H1 (cell line): ENCODE results near the gene CAMTA1. TPM values are rescaled to one million over a fixed set of nuclear protein-coding genes. Genes with fewer than 3 reads are reported as not detected.

Experiments used
- CTCF ChIA-PET: fragments of 300-600 bp; sonication (Branson Sonifier 250); formaldehyde crosslinking; loops from one replicate; lab custom pipeline; 2021; ENCODE audit not compliant: partially characterized antibody; lab: Charles Lee
- POLR2A ChIA-PET: fragments of 300-600 bp; sonication (Branson Sonifier 250); formaldehyde crosslinking; loops from one replicate; lab custom pipeline; 2021; ENCODE audit warnings: inconsistent platforms; ENCODE audit not compliant: partially characterized antibody; lab: Charles Lee
- DNase-seq, 2 experiments: peaks; one replicate each; pipeline versions ENCODE4 v3.0.0 to v3.0.0-alpha.2; 2010 to 2022; ENCODE audit warnings: low spot score in 2 of 2, low read depth in 1 of 2, mixed read lengths in 1 of 2
- FAIRE-seq: peaks from 2 replicates; lab custom pipeline; 2011; peaks lifted over from hg19 to GRCh38; lab: Jason Lieb, UNC
- H2AFZ ChIP-seq: 2 replicates; pipeline ENCODE4 v1.8.1; 2012; ENCODE audit warnings: low read length, inconsistent platforms
- H2AK5ac ChIP-seq: 2 replicates; pipeline ENCODE4 v1.6.1; 2013; ENCODE audit warnings: low read depth, low read length
- H2BK120ac ChIP-seq: replicated peaks from 2 replicates; pipeline ENCODE3; 2013; ENCODE audit warnings: low read depth, low read length, inconsistent platforms
- H2BK12ac ChIP-seq: 2 replicates; pipeline ENCODE4 v1.6.1; 2013; ENCODE audit warnings: low read depth, low read length
- H2BK15ac ChIP-seq: 2 replicates; pipeline ENCODE4 v1.6.1; 2013; ENCODE audit warnings: low read length
- H2BK20ac ChIP-seq: 2 replicates; pipeline ENCODE4 v1.6.1; 2013; ENCODE audit warnings: low read length
- H2BK5ac ChIP-seq: 2 replicates; pipeline ENCODE4 v1.6.1; 2013; ENCODE audit warnings: low read depth, low read length
- H3K14ac ChIP-seq: 2 replicates; pipeline ENCODE4 v1.6.1; 2013; ENCODE audit warnings: inconsistent platforms; ENCODE audit not compliant: insufficient read length
- H3K18ac ChIP-seq: 2 replicates; pipeline ENCODE4 v1.6.1; 2013; ENCODE audit warnings: low read length; ENCODE audit errors: extremely low read depth
- H3K23ac ChIP-seq: 2 replicates; pipeline ENCODE4 v1.6.1; 2013; ENCODE audit warnings: inconsistent platforms; ENCODE audit not compliant: insufficient read length
- H3K23me2 ChIP-seq: 2 replicates; pipeline ENCODE4 v1.6.1; 2013; ENCODE audit warnings: low read depth, low read length
- H3K27ac ChIP-seq: 2 replicates; pipeline ENCODE4 v1.6.1; 2011; ENCODE audit warnings: low read depth, low read length, inconsistent platforms
- H3K27me3 ChIP-seq, 4 experiments: replicated peaks in 1 of 4; 1 replicate in 1 of 4; 2 replicates in 3 of 4; pipeline versions ENCODE4 v1.6.1 to v1.8.1; 2011 to 2013; ENCODE audit warnings: low read length in 3 of 4, mild to moderate bottlenecking in 3 of 4, inconsistent platforms in 2 of 4, mixed read lengths in 2 of 4, moderate library complexity in 1 of 4; ENCODE audit not compliant: control insufficient read depth in 3 of 4, insufficient read depth in 3 of 4; ENCODE audit errors: extremely low read depth in 1 of 4
- H3K36me3 ChIP-seq, 4 experiments: 2 replicates each; pipeline versions ENCODE4 v1.6.1 to v1.8.1; 2011 to 2013; ENCODE audit warnings: mild to moderate bottlenecking in 4 of 4, low read length in 3 of 4, moderate library complexity in 2 of 4, control low read depth in 1 of 4, inconsistent platforms in 1 of 4; ENCODE audit not compliant: insufficient read depth in 4 of 4, control insufficient read depth in 2 of 4
- H3K4ac ChIP-seq: replicated peaks from 2 replicates; pipeline ENCODE3; 2013; ENCODE audit warnings: low read length, low read depth, mixed read lengths, inconsistent platforms; ENCODE audit not compliant: insufficient read length
- H3K4me1 ChIP-seq, 4 experiments: replicated peaks in 1 of 4; 1 replicate in 1 of 4; 2 replicates in 3 of 4; pipeline versions ENCODE4 v1.6.1 to v1.8.1; 2011 to 2013; ENCODE audit warnings: low read length in 3 of 4, inconsistent platforms in 2 of 4, mixed read lengths in 1 of 4; ENCODE audit not compliant: insufficient read depth in 4 of 4, control insufficient read depth in 3 of 4
- H3K4me2 ChIP-seq, 2 experiments: 2 replicates each; pipeline versions ENCODE4 v1.6.1 to v1.8.1; 2011 to 2013; ENCODE audit warnings: low read depth in 2 of 2, low read length in 2 of 2, control low read depth in 1 of 2, inconsistent platforms in 1 of 2, mild to moderate bottlenecking in 1 of 2; ENCODE audit not compliant: insufficient read depth in 1 of 2
- H3K4me3 ChIP-seq, 4 experiments: fragments of 200-600, 300-600 bp in 1 of 4; sonication (generic), shearing (Covaris generic), sonication (Bioruptor Twin) in 1 of 4; 2 replicates each; pipeline versions ENCODE4 v1.5.1 to v1.8.1; 2011 to 2016; ENCODE audit warnings: low read length in 4 of 4, low read depth in 3 of 4, control low read depth in 2 of 4, inconsistent platforms in 2 of 4, mild to moderate bottlenecking in 2 of 4, mixed read lengths in 1 of 4, moderate library complexity in 1 of 4; ENCODE audit not compliant: insufficient read depth in 2 of 4; ENCODE audit errors: extremely low read depth in 1 of 4
- H3K56ac ChIP-seq: replicated peaks from 2 replicates; pipeline ENCODE3; 2013; ENCODE audit warnings: low read depth, mild to moderate bottlenecking, mixed read lengths, low read length, inconsistent platforms; ENCODE audit not compliant: insufficient read length
- H3K79me1 ChIP-seq: 2 replicates; pipeline ENCODE4 v1.6.1; 2013; ENCODE audit warnings: low read depth, low read length, control low read depth
- H3K79me2 ChIP-seq, 2 experiments: 2 replicates each; pipeline versions ENCODE4 v1.6.1 to v1.8.1; 2012 to 2013; ENCODE audit warnings: low read length in 2 of 2, mild to moderate bottlenecking in 2 of 2, inconsistent platforms in 1 of 2; ENCODE audit not compliant: insufficient read depth in 2 of 2, control insufficient read depth in 1 of 2
- H3K9ac ChIP-seq, 4 experiments: replicated peaks in 1 of 4; 1 replicate in 1 of 4; 2 replicates in 3 of 4; pipeline versions ENCODE4 v1.6.1 to v1.8.1; 2011 to 2013; ENCODE audit warnings: low read depth in 3 of 4, low read length in 3 of 4, control low read depth in 2 of 4, mild to moderate bottlenecking in 2 of 4, moderate library complexity in 2 of 4, inconsistent platforms in 1 of 4; ENCODE audit errors: extremely low read depth in 1 of 4
- H3K9me3 ChIP-seq, 2 experiments: 2 replicates each; pipeline versions ENCODE4 v1.6.1 to v1.8.1; 2012 to 2013; ENCODE audit warnings: mild to moderate bottlenecking in 2 of 2, moderate library complexity in 2 of 2, control low read depth in 1 of 2, inconsistent platforms in 1 of 2, low read depth in 1 of 2, low read length in 1 of 2, mixed read lengths in 1 of 2; ENCODE audit not compliant: insufficient read depth in 2 of 2
- H4K20me1 ChIP-seq, 2 experiments: replicated peaks in 1 of 2; 2 replicates each; pipeline versions ENCODE3 to v1.8.1; 2011 to 2013; ENCODE audit warnings: inconsistent platforms in 2 of 2, low read length in 2 of 2, mild to moderate bottlenecking in 1 of 2; ENCODE audit not compliant: insufficient read depth in 2 of 2, control insufficient read depth in 1 of 2
- H4K5ac ChIP-seq: 2 replicates; pipeline ENCODE4 v1.6.1; 2013; ENCODE audit warnings: low read length, low read depth, mixed read lengths, inconsistent platforms; ENCODE audit not compliant: insufficient read length
- H4K8ac ChIP-seq: 2 replicates; pipeline ENCODE4 v1.8.0; 2013; ENCODE audit warnings: mild to moderate bottlenecking, moderate library complexity, low read length, inconsistent platforms; ENCODE audit not compliant: insufficient read depth; ENCODE audit errors: extremely low read depth
- H4K91ac ChIP-seq: replicated peaks from 2 replicates; pipeline ENCODE3; 2013; ENCODE audit warnings: low read length, mixed read lengths, inconsistent platforms; ENCODE audit not compliant: insufficient read length
- BCL11A ChIP-seq, 2 experiments: IDR thresholded peaks; one replicate each; pipeline ENCODE4 v1.6.1; 2011; ENCODE audit warnings: low read depth in 2 of 2, low read length in 2 of 2, mild to moderate bottlenecking in 2 of 2
- GABPA ChIP-seq: IDR thresholded peaks from 2 replicates; pipeline ENCODE4 v1.6.1; 2011; ENCODE audit warnings: mild to moderate bottlenecking, low read length, moderate library complexity, borderline replicate concordance; ENCODE audit not compliant: insufficient read depth
- GTF2F1 ChIP-seq: IDR thresholded peaks from 2 replicates; pipeline ENCODE4 v1.6.1; 2012; ENCODE audit warnings: low read depth, low read length, improper control_type of control experiment, borderline replicate concordance
- MAFK ChIP-seq: IDR thresholded peaks from 2 replicates; pipeline ENCODE4 v1.6.1; 2012; ENCODE audit warnings: low read depth, mild to moderate bottlenecking, improper control_type of control experiment, low read length
- PHF8 ChIP-seq: fragments of 200-600 bp; sonication (generic); conservative IDR thresholded peaks from 2 replicates; pipeline ENCODE4 v1.7.1; 2012; ENCODE audit warnings: low read depth, mild to moderate bottlenecking, inconsistent platforms, low read length, moderate library complexity
- RNF2 ChIP-seq: fragments of 200-900, 300-1000 bp; sonication (generic); IDR thresholded peaks from 2 replicates; pipeline ENCODE4 v1.7.1; 2016; ENCODE audit warnings: borderline replicate concordance, low read depth, mild to moderate bottlenecking, antibody characterized with exemption, low read length; ENCODE audit not compliant: poor library complexity, severe bottlenecking; ENCODE audit errors: missing control alignments
- SIRT6 ChIP-seq: IDR thresholded peaks from one replicate; pipeline ENCODE4 v1.7.1; 2012; ENCODE audit warnings: low read length, inconsistent platforms
- TAF7 ChIP-seq: optimal IDR thresholded peaks from 2 replicates; pipeline ENCODE3; 2011; ENCODE audit warnings: low read depth, mild to moderate bottlenecking, inconsistent platforms, low read length, moderate library complexity, borderline replicate concordance
- TEAD4 ChIP-seq: IDR thresholded peaks from 2 replicates; pipeline ENCODE4 v1.6.1; 2012; ENCODE audit warnings: low read depth, low read length, inconsistent platforms, mixed read lengths
- WGBS, 2 experiments: shearing (Covaris generic) in 1 of 2; methylation state at CpG; one replicate each; pipeline versions ENCODE4 v1.1.6 to v1.1.7; 2013 to 2015; ENCODE audit warnings: low lambda C conversion rate in 2 of 2, mixed read lengths in 2 of 2, inconsistent platforms in 1 of 2, low coverage in 1 of 2, missing lambda C conversion rate in 1 of 2; ENCODE audit not compliant: insufficient replicate concordance in 2 of 2, insufficient coverage in 1 of 2, insufficient read length in 1 of 2; ENCODE audit errors: extremely low coverage in 1 of 2, missing lambda C conversion rate in 1 of 2; 5-methylcytosine and 5-hydroxymethylcytosine counted together
- polyA plus RNA-seq, 7 experiments: library from polyadenylated mRNA; depleted of rRNA in 3 of 7; stranded (reverse) in 5 of 7; unstranded in 2 of 7; fragments of >200 nt in 5 of 7; fragments of 200-250 nt in 2 of 7; gene quantifications; 1 replicate in 5 of 7; 2 replicates in 1 of 7; 4 replicates in 1 of 7; pipeline versions ENCODE4 v1.2.1 to v1.2.3, GENCODE V29; 2011 to 2013; ENCODE audit warnings: missing spikeins in 2 of 7, mixed read lengths in 2 of 7
- total RNA-seq: library from RNA; stranded (reverse); fragmentation: NEBNext Ultra II Directional; extraction: Animal tissue kit (Norgen Biotek cat#: 25700); gene quantifications from 2 replicates; pipeline ENCODE4 v1.2.1, GENCODE V29; 2021

Gene CAMTA1
- total and polyA plus RNA-seq, 2 of the 8 experiments (the other 6 are each of a cell fraction or from before 2014, with no cell fraction given) = 65.0 to 119 TPM

GRCh38 chr1:7289694-7290093, 504.4 kb downstream of the CAMTA1 start:
- Histone ChIP-seq H3K56ac (no peak overlapping the region), H3K9ac (no peak overlapping the region), H2BK15ac (no peak overlapping the region), H3K36me3 (no peaks in the 10 kb centered on the region), H3K18ac (no peak overlapping the region), H3K79me1 (no peaks in the 10 kb centered on the region), H3K4me1 (peaks cover 4 to 12% (median 9%) of the 10 kb centered on the region in 4 experiments), H2BK12ac (no peak overlapping the region), H2BK120ac (no peak overlapping the region), H3K4ac (no peak overlapping the region), H2AK5ac (no peak overlapping the region), H2BK5ac (no peak overlapping the region), H3K4me3 (no peak overlapping the region), H3K14ac (no peak overlapping the region), H3K27ac (no peak overlapping the region), H2AFZ (no peak overlapping the region), H3K9me3 (no peaks in the 10 kb centered on the region), H4K91ac (no peak overlapping the region), H3K23ac (no peak overlapping the region), H3K79me2 (no peaks in the 10 kb centered on the region), H2BK20ac (no peak overlapping the region; the same call in 1 of the 2 replicates), H3K27me3 (no peaks in the 10 kb centered on the region; a peak in 3 of 7 replicates), H4K8ac (no peak overlapping the region), H3K23me2 (no peaks in the 10 kb centered on the region; the same call in 1 of the 2 replicates), H3K4me2 (no peak overlapping the region), H4K20me1 (no peaks in the 10 kb centered on the region), H4K5ac (no peak overlapping the region)
- WGBS, 2 experiments = 96% methylated on average over 2 of the region's 2 CpGs; no CpG with 5 or more reads in 1 of the 2 experiments
- ChIA-PET POLR2A (no interaction called here), CTCF (interaction anchor here (1.5 kb wide), 1 partner anchor 18 kb away, joined by 3 read pairs; no protein-coding TSS in a partner anchor)
- FAIRE-seq (no peak), DNase-seq (no peak)
- no peak for TF ChIP-seq TAF7
- no peak for TF ChIP-seq TEAD4
- TF ChIP-seq PHF8 = no peak
- TF ChIP-seq MAFK = no peak
- TF ChIP-seq GTF2F1 = no peak
- no peak for TF ChIP-seq RNF2
- no peak for TF ChIP-seq SIRT6
- TF ChIP-seq GABPA = no peak
- no peak for TF ChIP-seq BCL11A (IDR thresholded peaks at IDR 0.05; ENCODE audit: low read depth in 2 of 2, low read length in 2 of 2)
